Neural cell (in vitro differentiated cells): ENCODE data around the gene DYDC2. TPM values are rescaled to one million over a fixed set of nuclear protein-coding genes. Genes with fewer than 3 reads are reported as not detected.

ENCODE experiments used
- H2AFZ ChIP-seq: fragments of 200-600, 300-800 bp; sonication (generic), shearing (Covaris generic); 2 replicates; pipeline ENCODE4 v1.6.0; 2014; ENCODE audit warnings: low read depth, mild to moderate bottlenecking, antibody characterized with exemption, low read length, moderate library complexity
- H3F3A ChIP-seq: fragments of 200-600 bp; shearing (Covaris generic); 2 replicates; pipeline ENCODE4 v1.6.1; 2016; ENCODE audit warnings: mild to moderate bottlenecking, moderate library complexity, mixed read lengths, antibody characterized with exemption, low read length; ENCODE audit not compliant: insufficient read depth, poor library complexity, severe bottlenecking
- H3K27ac ChIP-seq: fragments of 200-600, 300-800 bp; sonication (generic), shearing (Covaris generic); 2 replicates; pipeline ENCODE4 v1.5.1; 2014; ENCODE audit warnings: mild to moderate bottlenecking, low read length, moderate library complexity
- H3K27me3 ChIP-seq: fragments of 300-800, 200-600 bp; sonication (generic), shearing (Covaris generic); 2 replicates; pipeline ENCODE4 v1.6.0; 2014; ENCODE audit warnings: mild to moderate bottlenecking, low read depth, low read length, moderate library complexity; ENCODE audit not compliant: insufficient read depth
- H3K36me3 ChIP-seq: fragments of 300-800, 200-600 bp; sonication (generic), shearing (Covaris generic); 2 replicates; pipeline ENCODE4 v1.5.1; 2014; ENCODE audit warnings: mild to moderate bottlenecking, antibody characterized with exemption, low read length, moderate library complexity; ENCODE audit not compliant: insufficient read depth
- H3K4me2 ChIP-seq: fragments of 300-800, 200-600 bp; sonication (generic), shearing (Covaris generic); 2 replicates; pipeline ENCODE4 v1.6.0; 2014; ENCODE audit warnings: mild to moderate bottlenecking, low read length
- H3K4me3 ChIP-seq: fragments of 300-800, 200-600 bp; sonication (generic), shearing (Covaris generic); 2 replicates; pipeline ENCODE4 v1.5.1; 2014; ENCODE audit warnings: mild to moderate bottlenecking, low read length, moderate library complexity
- H3K79me2 ChIP-seq: fragments of 200-600 bp; shearing (Covaris generic); replicated peaks from 2 replicates; pipeline ENCODE4 v1.6.0; 2014; ENCODE audit warnings: mild to moderate bottlenecking, low read length, moderate library complexity; ENCODE audit not compliant: insufficient read depth
- H3K9ac ChIP-seq: fragments of 300-800, 200-600 bp; sonication (generic), shearing (Covaris generic); 2 replicates; pipeline ENCODE4 v1.6.1; 2016; ENCODE audit warnings: mild to moderate bottlenecking, low read length, mixed read lengths
- H3K9me2 ChIP-seq: fragments of 200-600 bp; shearing (Covaris generic); 2 replicates; pipeline ENCODE4 v1.6.1; 2016; ENCODE audit warnings: mild to moderate bottlenecking, low read length, mixed read lengths; ENCODE audit not compliant: insufficient read depth
- H3K9me3 ChIP-seq: fragments of 200-600, 300-800 bp; sonication (generic), shearing (Covaris generic); 2 replicates; pipeline ENCODE4 v1.6.1; 2016; ENCODE audit warnings: mild to moderate bottlenecking, mixed run types, low read length, moderate library complexity, mixed read lengths
- H4K20me1 ChIP-seq: fragments of 200-600 bp; shearing (Covaris generic); 2 replicates; pipeline ENCODE4 v1.6.1; 2016; ENCODE audit warnings: mild to moderate bottlenecking, mixed run types; ENCODE audit not compliant: insufficient read depth
- EP300 ChIP-seq: fragments of 450-650 bp; conservative IDR thresholded peaks from 2 replicates; pipeline ENCODE4 v1.6.1; 2014; ENCODE audit warnings: antibody characterized with exemption, mild to moderate bottlenecking, moderate library complexity; ENCODE audit not compliant: poor library complexity, severe bottlenecking
- EZH2 ChIP-seq: fragments of 200-600, 300-800 bp; shearing (Covaris generic), sonication (generic); IDR thresholded peaks from 2 replicates; pipeline ENCODE4 v1.6.1; 2014; ENCODE audit warnings: antibody characterized with exemption, low read length, borderline replicate concordance, mild to moderate bottlenecking; ENCODE audit not compliant: insufficient read depth, poor library complexity, severe bottlenecking
- MXI1 ChIP-seq: fragments of 450-650 bp; conservative IDR thresholded peaks from 2 replicates; pipeline ENCODE4 v1.6.1; 2014; ENCODE audit warnings: antibody characterized with exemption, mild to moderate bottlenecking; ENCODE audit not compliant: poor library complexity, severe bottlenecking
- POLR2AphosphoS5 ChIP-seq: IDR thresholded peaks from 2 replicates; pipeline ENCODE4 v1.6.1; 2012
- RAD21 ChIP-seq: fragments of 450-650 bp; conservative IDR thresholded peaks from 2 replicates; pipeline ENCODE4 v1.6.1; 2014; ENCODE audit warnings: antibody characterized with exemption, mild to moderate bottlenecking, moderate library complexity
- SMC3 ChIP-seq: fragments of 450-650 bp; conservative IDR thresholded peaks from 2 replicates; pipeline ENCODE4 v1.6.1; 2014; ENCODE audit warnings: antibody characterized with exemption, mild to moderate bottlenecking, moderate library complexity; ENCODE audit not compliant: poor library complexity
- TAF1 ChIP-seq: IDR thresholded peaks from 2 replicates; pipeline ENCODE4 v1.6.1; 2012; ENCODE audit warnings: low read depth
- polyA plus RNA-seq: library from polyadenylated mRNA; depleted of rRNA; stranded (reverse); fragments of >200 nt; gene quantifications from 2 replicates; pipeline ENCODE4 v1.2.3, GENCODE V29; 2014
- TF ChIP-seq, protein P1 (sequence below): IDR thresholded peaks from 2 replicates; pipeline ENCODE4 v1.6.1; 2012; ENCODE audit warnings: borderline replicate concordance
- TF ChIP-seq, protein P2 (sequence below): fragments of 450-650 bp; IDR thresholded peaks from 2 replicates; pipeline ENCODE4 v1.5.1; 2014; ENCODE audit warnings: antibody characterized with exemption, mild to moderate bottlenecking, moderate library complexity; ENCODE audit not compliant: poor library complexity, severe bottlenecking

The DYDC2 gene
- polyA plus RNA-seq, 1 donor from 2014 or later: 2.4 TPM

DNA sequence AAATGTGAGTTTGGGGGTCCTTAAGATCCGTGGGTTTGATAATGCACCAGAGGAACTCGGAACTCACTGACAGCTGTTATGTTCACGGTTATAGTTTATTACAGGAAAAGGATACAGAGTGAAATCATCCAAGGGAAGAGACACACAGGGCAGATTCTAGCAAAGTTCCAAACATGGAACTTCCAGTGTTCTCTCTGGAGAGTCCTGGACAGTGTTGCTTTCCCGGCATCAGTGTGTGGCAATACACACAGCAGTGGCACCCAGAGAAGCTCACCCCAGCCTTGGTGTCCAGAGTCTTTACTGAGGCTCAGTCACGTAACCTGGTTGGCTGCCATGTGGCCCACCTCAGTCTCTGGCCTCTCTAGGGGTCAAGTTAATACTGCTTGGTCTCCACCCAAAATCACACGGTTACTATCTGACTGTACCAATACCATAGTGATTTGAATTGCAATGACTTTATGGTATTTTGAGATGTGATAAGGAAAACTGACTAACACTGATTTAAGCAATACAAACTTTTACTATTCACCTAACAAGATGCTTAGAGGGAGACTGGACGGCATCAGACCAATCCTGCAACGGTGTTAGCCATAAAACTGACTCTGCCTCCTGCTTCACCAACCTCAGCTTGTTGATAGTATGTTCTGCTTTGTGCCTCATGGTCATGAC, 43.7 kb downstream of the DYDC2 start:
- Histone ChIP-seq H3K27ac (no peak overlapping the region), H3F3A (no peaks in the 10 kb centered on the region), H4K20me1 (no peaks in the 10 kb centered on the region), H3K9me2 (no peaks in the 10 kb centered on the region), H3K4me2 (no peak overlapping the region), H3K9ac (no peak overlapping the region), H3K79me2 (no peaks in the 10 kb centered on the region), H3K4me3 (no peak overlapping the region), H3K36me3 (no peaks in the 10 kb centered on the region), H2AFZ (no peak overlapping the region), H3K9me3 (no peaks in the 10 kb centered on the region), H3K27me3 (no peaks in the 10 kb centered on the region)
- no peak for TF ChIP-seq EP300
- no peak for TF ChIP-seq EZH2
- TF ChIP-seq MXI1: no peak
- TF ChIP-seq POLR2AphosphoS5: no peak
- no peak for TF ChIP-seq TAF1
- TF ChIP-seq, protein P1, sequence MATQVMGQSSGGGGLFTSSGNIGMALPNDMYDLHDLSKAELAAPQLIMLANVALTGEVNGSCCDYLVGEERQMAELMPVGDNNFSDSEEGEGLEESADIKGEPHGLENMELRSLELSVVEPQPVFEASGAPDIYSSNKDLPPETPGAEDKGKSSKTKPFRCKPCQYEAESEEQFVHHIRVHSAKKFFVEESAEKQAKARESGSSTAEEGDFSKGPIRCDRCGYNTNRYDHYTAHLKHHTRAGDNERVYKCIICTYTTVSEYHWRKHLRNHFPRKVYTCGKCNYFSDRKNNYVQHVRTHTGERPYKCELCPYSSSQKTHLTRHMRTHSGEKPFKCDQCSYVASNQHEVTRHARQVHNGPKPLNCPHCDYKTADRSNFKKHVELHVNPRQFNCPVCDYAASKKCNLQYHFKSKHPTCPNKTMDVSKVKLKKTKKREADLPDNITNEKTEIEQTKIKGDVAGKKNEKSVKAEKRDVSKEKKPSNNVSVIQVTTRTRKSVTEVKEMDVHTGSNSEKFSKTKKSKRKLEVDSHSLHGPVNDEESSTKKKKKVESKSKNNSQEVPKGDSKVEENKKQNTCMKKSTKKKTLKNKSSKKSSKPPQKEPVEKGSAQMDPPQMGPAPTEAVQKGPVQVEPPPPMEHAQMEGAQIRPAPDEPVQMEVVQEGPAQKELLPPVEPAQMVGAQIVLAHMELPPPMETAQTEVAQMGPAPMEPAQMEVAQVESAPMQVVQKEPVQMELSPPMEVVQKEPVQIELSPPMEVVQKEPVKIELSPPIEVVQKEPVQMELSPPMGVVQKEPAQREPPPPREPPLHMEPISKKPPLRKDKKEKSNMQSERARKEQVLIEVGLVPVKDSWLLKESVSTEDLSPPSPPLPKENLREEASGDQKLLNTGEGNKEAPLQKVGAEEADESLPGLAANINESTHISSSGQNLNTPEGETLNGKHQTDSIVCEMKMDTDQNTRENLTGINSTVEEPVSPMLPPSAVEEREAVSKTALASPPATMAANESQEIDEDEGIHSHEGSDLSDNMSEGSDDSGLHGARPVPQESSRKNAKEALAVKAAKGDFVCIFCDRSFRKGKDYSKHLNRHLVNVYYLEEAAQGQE: no peak
- TF ChIP-seq, protein P2, sequence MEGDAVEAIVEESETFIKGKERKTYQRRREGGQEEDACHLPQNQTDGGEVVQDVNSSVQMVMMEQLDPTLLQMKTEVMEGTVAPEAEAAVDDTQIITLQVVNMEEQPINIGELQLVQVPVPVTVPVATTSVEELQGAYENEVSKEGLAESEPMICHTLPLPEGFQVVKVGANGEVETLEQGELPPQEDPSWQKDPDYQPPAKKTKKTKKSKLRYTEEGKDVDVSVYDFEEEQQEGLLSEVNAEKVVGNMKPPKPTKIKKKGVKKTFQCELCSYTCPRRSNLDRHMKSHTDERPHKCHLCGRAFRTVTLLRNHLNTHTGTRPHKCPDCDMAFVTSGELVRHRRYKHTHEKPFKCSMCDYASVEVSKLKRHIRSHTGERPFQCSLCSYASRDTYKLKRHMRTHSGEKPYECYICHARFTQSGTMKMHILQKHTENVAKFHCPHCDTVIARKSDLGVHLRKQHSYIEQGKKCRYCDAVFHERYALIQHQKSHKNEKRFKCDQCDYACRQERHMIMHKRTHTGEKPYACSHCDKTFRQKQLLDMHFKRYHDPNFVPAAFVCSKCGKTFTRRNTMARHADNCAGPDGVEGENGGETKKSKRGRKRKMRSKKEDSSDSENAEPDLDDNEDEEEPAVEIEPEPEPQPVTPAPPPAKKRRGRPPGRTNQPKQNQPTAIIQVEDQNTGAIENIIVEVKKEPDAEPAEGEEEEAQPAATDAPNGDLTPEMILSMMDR: no peak
- no peak for TF ChIP-seq SMC3
- TF ChIP-seq RAD21: no peak

DNA sequence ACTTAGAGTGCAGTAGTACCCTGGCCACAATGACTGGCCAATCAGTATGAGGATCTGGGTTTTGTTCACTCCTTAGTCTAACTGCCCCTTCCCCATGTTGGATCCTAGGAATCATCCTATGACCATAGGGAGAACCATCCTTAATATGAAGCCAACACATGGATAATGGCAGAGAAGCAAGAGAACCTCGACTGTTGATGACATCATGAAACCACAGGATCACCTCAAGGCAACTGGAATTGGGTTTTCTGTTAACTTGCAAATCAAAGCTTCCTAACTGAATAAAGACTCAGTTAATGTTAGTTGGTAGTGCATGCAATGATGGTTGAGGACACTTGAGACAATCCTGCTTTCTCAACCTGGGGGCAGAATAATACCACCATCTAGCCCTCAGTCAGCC, 48.5 kb downstream of the DYDC2 start:
- no peaks in the 10 kb centered on the region for H4K20me1 ChIP-seq
- no peak overlapping the region for H3K4me3 ChIP-seq
- no peaks in the 10 kb centered on the region for H3K36me3 ChIP-seq
- H3K27me3 ChIP-seq: no peaks in the 10 kb centered on the region
- no peaks in the 10 kb centered on the region for H3K9me2 ChIP-seq
- H3K9ac ChIP-seq: no peak overlapping the region
- no peak overlapping the region for H3K4me2 ChIP-seq
- no peaks in the 10 kb centered on the region for H3K79me2 ChIP-seq
- H3F3A ChIP-seq: no peaks in the 10 kb centered on the region
- no peak overlapping the region for H2AFZ ChIP-seq
- no peak overlapping the region for H3K27ac ChIP-seq
- no peaks in the 10 kb centered on the region for H3K9me3 ChIP-seq
- TF ChIP-seq POLR2AphosphoS5: no peak
- no peak for TF ChIP-seq RAD21
- TF ChIP-seq, protein P2: no peak
- TF ChIP-seq SMC3: no peak
- TF ChIP-seq, protein P1: no peak
- TF ChIP-seq EP300: no peak
- no peak for TF ChIP-seq TAF1
- TF ChIP-seq EZH2: no peak
- no peak for TF ChIP-seq MXI1
